WTC11 (cell line): ENCODE measurements around the gene MACROD2.

Experiments used
- ESRRA ChIP-seq: sonication (generic); formaldehyde crosslinking; IDR thresholded peaks from 2 replicates; pipeline ENCODE4 v1.8.1; 2022; ENCODE audit warnings: mild to moderate bottlenecking, missing genetic modification reagents, borderline replicate concordance
- GRHL2 ChIP-seq: fragments of 250-450 bp; sonication (Bioruptor Pico); IDR thresholded peaks from 2 replicates; pipeline ENCODE4 v1.8.0; 2022; ENCODE audit warnings: mild to moderate bottlenecking, moderate library complexity; ENCODE audit not compliant: insufficient replicate concordance, severe bottlenecking
- KAT7 ChIP-seq: sonication (generic); formaldehyde crosslinking; IDR thresholded peaks from 2 replicates; pipeline ENCODE4 v1.8.1; 2023; ENCODE audit warnings: missing genetic modification reagents, mild to moderate bottlenecking, borderline replicate concordance
- MYBL2 ChIP-seq: sonication (generic); formaldehyde crosslinking; IDR thresholded peaks from 2 replicates; pipeline ENCODE4 v1.8.1; 2023; ENCODE audit warnings: mild to moderate bottlenecking, moderate library complexity, missing genetic modification reagents
- NFE2L1 ChIP-seq: sonication (generic); formaldehyde crosslinking; IDR thresholded peaks from 2 replicates; pipeline ENCODE4 v1.8.1; 2023; ENCODE audit warnings: missing genetic modification reagents
- NR3C1 ChIP-seq: sonication (generic); formaldehyde crosslinking; conservative IDR thresholded peaks from 2 replicates; pipeline ENCODE4 v1.8.1; 2023; ENCODE audit warnings: low read depth, mild to moderate bottlenecking, missing genetic modification reagents
- PRRX2 ChIP-seq: fragments of 250-450 bp; sonication (Bioruptor Pico); IDR thresholded peaks from 2 replicates; pipeline ENCODE4 v1.8.0; 2021; ENCODE audit warnings: mild to moderate bottlenecking
- ZNF263 ChIP-seq: sonication (generic); formaldehyde crosslinking; IDR thresholded peaks from 2 replicates; pipeline ENCODE4 v1.8.1; 2022; ENCODE audit warnings: low read depth, mild to moderate bottlenecking, moderate library complexity, missing genetic modification reagents
- ZNF512 ChIP-seq: sonication (generic); formaldehyde crosslinking; IDR thresholded peaks from 2 replicates; pipeline ENCODE4 v1.8.1; 2022; ENCODE audit warnings: missing genetic modification reagents, borderline replicate concordance
- TF ChIP-seq, protein P1 (sequence below): fragments of 200-600 bp; IDR thresholded peaks from 2 replicates; pipeline ENCODE4 v1.8.0; 2022; ENCODE audit warnings: antibody characterized with exemption
- TF ChIP-seq, protein P2 (sequence below): sonication (generic); formaldehyde crosslinking; IDR thresholded peaks from 2 replicates; pipeline ENCODE4 v1.8.0; 2023; ENCODE audit warnings: missing genetic modification reagents
- TF ChIP-seq, protein P3 (sequence below): sonication (generic); formaldehyde crosslinking; IDR thresholded peaks from 2 replicates; pipeline ENCODE4 v1.8.0; 2022; ENCODE audit warnings: mild to moderate bottlenecking, missing genetic modification reagents
- TF ChIP-seq, protein P4 (sequence below): fragments of 250-450 bp; sonication (Bioruptor Pico); IDR thresholded peaks from 2 replicates; pipeline ENCODE4 v1.9.0; 2021; ENCODE audit warnings: mild to moderate bottlenecking

DNA sequence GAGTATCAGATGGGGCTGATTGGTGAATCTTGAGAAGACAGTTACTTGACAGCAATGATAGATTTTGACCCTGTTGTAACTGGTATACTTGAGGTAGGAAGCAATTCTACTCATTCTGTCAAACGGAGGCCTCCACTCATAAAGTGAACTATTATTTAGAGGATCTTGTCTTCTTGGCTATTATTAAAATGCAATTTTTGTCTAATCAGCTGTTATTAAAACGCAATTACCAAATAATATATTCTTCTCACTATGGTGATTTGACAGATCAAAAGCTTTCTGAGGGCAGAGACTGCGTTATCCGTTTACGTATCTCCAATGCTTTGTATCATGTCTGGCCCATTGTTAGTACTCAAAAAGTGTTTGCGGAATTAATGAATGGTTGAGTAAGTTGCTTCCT lies 120.7 kb downstream of the MACROD2 start:
- TF ChIP-seq, protein P1, sequence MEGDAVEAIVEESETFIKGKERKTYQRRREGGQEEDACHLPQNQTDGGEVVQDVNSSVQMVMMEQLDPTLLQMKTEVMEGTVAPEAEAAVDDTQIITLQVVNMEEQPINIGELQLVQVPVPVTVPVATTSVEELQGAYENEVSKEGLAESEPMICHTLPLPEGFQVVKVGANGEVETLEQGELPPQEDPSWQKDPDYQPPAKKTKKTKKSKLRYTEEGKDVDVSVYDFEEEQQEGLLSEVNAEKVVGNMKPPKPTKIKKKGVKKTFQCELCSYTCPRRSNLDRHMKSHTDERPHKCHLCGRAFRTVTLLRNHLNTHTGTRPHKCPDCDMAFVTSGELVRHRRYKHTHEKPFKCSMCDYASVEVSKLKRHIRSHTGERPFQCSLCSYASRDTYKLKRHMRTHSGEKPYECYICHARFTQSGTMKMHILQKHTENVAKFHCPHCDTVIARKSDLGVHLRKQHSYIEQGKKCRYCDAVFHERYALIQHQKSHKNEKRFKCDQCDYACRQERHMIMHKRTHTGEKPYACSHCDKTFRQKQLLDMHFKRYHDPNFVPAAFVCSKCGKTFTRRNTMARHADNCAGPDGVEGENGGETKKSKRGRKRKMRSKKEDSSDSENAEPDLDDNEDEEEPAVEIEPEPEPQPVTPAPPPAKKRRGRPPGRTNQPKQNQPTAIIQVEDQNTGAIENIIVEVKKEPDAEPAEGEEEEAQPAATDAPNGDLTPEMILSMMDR: no peak
- TF ChIP-seq, protein P2, sequence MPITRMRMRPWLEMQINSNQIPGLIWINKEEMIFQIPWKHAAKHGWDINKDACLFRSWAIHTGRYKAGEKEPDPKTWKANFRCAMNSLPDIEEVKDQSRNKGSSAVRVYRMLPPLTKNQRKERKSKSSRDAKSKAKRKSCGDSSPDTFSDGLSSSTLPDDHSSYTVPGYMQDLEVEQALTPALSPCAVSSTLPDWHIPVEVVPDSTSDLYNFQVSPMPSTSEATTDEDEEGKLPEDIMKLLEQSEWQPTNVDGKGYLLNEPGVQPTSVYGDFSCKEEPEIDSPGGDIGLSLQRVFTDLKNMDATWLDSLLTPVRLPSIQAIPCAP (CRISPR knock-in tag): no peak
- TF ChIP-seq, protein P3, sequence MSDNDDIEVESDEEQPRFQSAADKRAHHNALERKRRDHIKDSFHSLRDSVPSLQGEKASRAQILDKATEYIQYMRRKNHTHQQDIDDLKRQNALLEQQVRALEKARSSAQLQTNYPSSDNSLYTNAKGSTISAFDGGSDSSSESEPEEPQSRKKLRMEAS (CRISPR knock-in tag): no peak
- TF ChIP-seq ESRRA (no peak), ZNF263 (CRISPR knock-in tag) (no peak), NFE2L1 (CRISPR knock-in tag) (no peak), PRRX2 (CRISPR knock-in tag) (no peak), KAT7 (CRISPR knock-in tag) (no peak), ZNF512 (CRISPR knock-in tag) (no peak), GRHL2 (CRISPR knock-in tag) (no peak), MYBL2 (CRISPR knock-in tag) (no peak), NR3C1 (CRISPR knock-in tag) (no peak)
- TF ChIP-seq, protein P4, sequence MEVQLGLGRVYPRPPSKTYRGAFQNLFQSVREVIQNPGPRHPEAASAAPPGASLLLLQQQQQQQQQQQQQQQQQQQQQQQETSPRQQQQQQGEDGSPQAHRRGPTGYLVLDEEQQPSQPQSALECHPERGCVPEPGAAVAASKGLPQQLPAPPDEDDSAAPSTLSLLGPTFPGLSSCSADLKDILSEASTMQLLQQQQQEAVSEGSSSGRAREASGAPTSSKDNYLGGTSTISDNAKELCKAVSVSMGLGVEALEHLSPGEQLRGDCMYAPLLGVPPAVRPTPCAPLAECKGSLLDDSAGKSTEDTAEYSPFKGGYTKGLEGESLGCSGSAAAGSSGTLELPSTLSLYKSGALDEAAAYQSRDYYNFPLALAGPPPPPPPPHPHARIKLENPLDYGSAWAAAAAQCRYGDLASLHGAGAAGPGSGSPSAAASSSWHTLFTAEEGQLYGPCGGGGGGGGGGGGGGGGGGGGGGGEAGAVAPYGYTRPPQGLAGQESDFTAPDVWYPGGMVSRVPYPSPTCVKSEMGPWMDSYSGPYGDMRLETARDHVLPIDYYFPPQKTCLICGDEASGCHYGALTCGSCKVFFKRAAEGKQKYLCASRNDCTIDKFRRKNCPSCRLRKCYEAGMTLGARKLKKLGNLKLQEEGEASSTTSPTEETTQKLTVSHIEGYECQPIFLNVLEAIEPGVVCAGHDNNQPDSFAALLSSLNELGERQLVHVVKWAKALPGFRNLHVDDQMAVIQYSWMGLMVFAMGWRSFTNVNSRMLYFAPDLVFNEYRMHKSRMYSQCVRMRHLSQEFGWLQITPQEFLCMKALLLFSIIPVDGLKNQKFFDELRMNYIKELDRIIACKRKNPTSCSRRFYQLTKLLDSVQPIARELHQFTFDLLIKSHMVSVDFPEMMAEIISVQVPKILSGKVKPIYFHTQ (CRISPR knock-in tag): no peak
